ENCODE data around the gene OPA3.

- TF ChIP-seq CTCF (conservative IDR thresholded peaks at IDR 0.05 in 1 of 2, IDR thresholded peaks at IDR 0.05 in 1 of 2; ENCODE audit: extremely low read depth in 1 of 2, insufficient read depth in 1 of 2, low read depth in 1 of 2, low read length in 2 of 2) (no peak), EZH2 (IDR thresholded peaks at IDR 0.05; ENCODE audit: borderline replicate concordance, low read length) (no peak)
Observed at GRCh38 chr19:45595814-45596213, 11.2 kb upstream of the OPA3 start.
